IMR-90 (cell line): ENCODE measurements around the gene GCGR. TPM values are rescaled to one million over a fixed set of nuclear protein-coding genes. Genes with fewer than 3 reads are reported as not detected.

ENCODE experiments used
- ATAC-seq: fragments of 200-7000 bp; cut with Tn5 transposase; 2 replicates; pipeline ENCODE4 v1.9.1; 2020; ENCODE audit warnings: low read depth, mild to moderate bottlenecking, moderate library complexity
- BruUV-seq: library from RNA; stranded (reverse); fragments of 400-500 nt; replicated peaks from 2 replicates; lab custom pipeline; 2021; lab: Mats Ljungman, UMichigan
- CTCF ChIA-PET: fragments of 300-600 bp; formaldehyde crosslinking; extraction: SDS; loops from one replicate; lab custom pipeline; 2021; ENCODE audit warnings: antibody characterized with exemption; lab: Yijun Ruan, JAX
- POLR2A ChIA-PET: fragments of 300-600 bp; sonication (Branson Sonifier 250); formaldehyde crosslinking; loops from one replicate; lab custom pipeline; 2022; ENCODE audit warnings: antibody characterized with exemption; ENCODE audit not compliant: unreplicated experiment; lab: Charles Lee
- DNase-seq: peaks from one replicate; pipeline ENCODE4 v3.0.0; 2013
- H2AFZ ChIP-seq: replicated peaks from 2 replicates; pipeline ENCODE3; 2013; ENCODE audit warnings: low read length, mild to moderate bottlenecking; ENCODE audit not compliant: poor library complexity
- H2AK5ac ChIP-seq: 2 replicates; pipeline ENCODE4 v1.6.1; 2013; ENCODE audit warnings: low read depth, low read length, inconsistent platforms
- H2AK9ac ChIP-seq: replicated peaks from 2 replicates; pipeline ENCODE3; 2013; ENCODE audit warnings: mild to moderate bottlenecking, low read depth, low read length, moderate library complexity; ENCODE audit not compliant: poor library complexity
- H2BK120ac ChIP-seq: 2 replicates; pipeline ENCODE4 v1.6.1; 2013; ENCODE audit warnings: low read depth, low read length, inconsistent platforms
- H2BK15ac ChIP-seq: 3 replicates; pipeline ENCODE4 v1.6.1; 2013; ENCODE audit warnings: low read depth, low read length, inconsistent platforms
- H2BK20ac ChIP-seq: 2 replicates; pipeline ENCODE4 v1.6.1; 2013; ENCODE audit warnings: low read depth, mild to moderate bottlenecking, inconsistent platforms, low read length, moderate library complexity
- H2BK5ac ChIP-seq: 2 replicates; pipeline ENCODE4 v1.6.1; 2013; ENCODE audit warnings: mild to moderate bottlenecking, low read depth, low read length, inconsistent platforms; ENCODE audit not compliant: poor library complexity, severe bottlenecking
- H3K14ac ChIP-seq: replicated peaks from 2 replicates; pipeline ENCODE4 v1.6.1; 2013; ENCODE audit warnings: low read depth, low read length, inconsistent platforms
- H3K18ac ChIP-seq: 2 replicates; pipeline ENCODE4 v1.6.1; 2013; ENCODE audit warnings: low read depth, low read length, control low read depth
- H3K23ac ChIP-seq: 2 replicates; pipeline ENCODE4 v1.6.1; 2013; ENCODE audit warnings: low read depth, low read length, inconsistent platforms
- H3K27ac ChIP-seq: 2 replicates; pipeline ENCODE4 v1.5.1; 2013; ENCODE audit warnings: mild to moderate bottlenecking, control low read depth, low read length; ENCODE audit not compliant: insufficient read depth
- H3K27me3 ChIP-seq: 2 replicates; pipeline ENCODE4 v1.6.1; 2013; ENCODE audit warnings: low read length; ENCODE audit not compliant: control insufficient read depth, insufficient read depth
- H3K36me3 ChIP-seq: 2 replicates; pipeline ENCODE4 v1.6.1; 2013; ENCODE audit warnings: low read length, mixed read lengths; ENCODE audit not compliant: control insufficient read depth, insufficient read depth
- H3K4ac ChIP-seq: 2 replicates; pipeline ENCODE4 v1.6.1; 2013; ENCODE audit warnings: low read depth, low read length, inconsistent platforms
- H3K4me1 ChIP-seq: 2 replicates; pipeline ENCODE4 v1.6.1; 2013; ENCODE audit warnings: low read length, mixed read lengths; ENCODE audit not compliant: control insufficient read depth, insufficient read depth
- H3K4me2 ChIP-seq: 2 replicates; pipeline ENCODE4 v1.6.1; 2013; ENCODE audit warnings: low read depth, mild to moderate bottlenecking, control low read depth, low read length, moderate library complexity
- H3K4me3 ChIP-seq: 2 replicates; pipeline ENCODE4 v1.5.1; 2013; ENCODE audit warnings: low read depth, mild to moderate bottlenecking, control low read depth, low read length, moderate library complexity; ENCODE audit not compliant: insufficient read depth
- H3K56ac ChIP-seq: 2 replicates; pipeline ENCODE4 v1.6.1; 2013; ENCODE audit warnings: low read length, inconsistent platforms; ENCODE audit not compliant: insufficient read depth; ENCODE audit errors: extremely low read depth
- H3K79me1 ChIP-seq, 2 experiments: 2 replicates each; pipeline ENCODE4 v1.6.1; 2013; ENCODE audit warnings: low read length in 2 of 2, inconsistent platforms in 1 of 2, low read depth in 1 of 2
- H3K9ac ChIP-seq: 2 replicates; pipeline ENCODE4 v1.6.1; 2013; ENCODE audit warnings: low read depth, low read length, control low read depth
- H3K9me1 ChIP-seq: 2 replicates; pipeline ENCODE4 v1.6.1; 2013; ENCODE audit warnings: low read length, inconsistent platforms; ENCODE audit not compliant: insufficient read depth
- H3K9me3 ChIP-seq: 2 replicates; pipeline ENCODE4 v1.6.1; 2013; ENCODE audit warnings: low read length; ENCODE audit not compliant: control insufficient read depth, insufficient read depth
- H4K20me1 ChIP-seq: 2 replicates; pipeline ENCODE4 v1.6.1; 2013; ENCODE audit warnings: low read length, inconsistent platforms; ENCODE audit not compliant: insufficient read depth
- H4K5ac ChIP-seq: 2 replicates; pipeline ENCODE4 v1.6.1; 2013; ENCODE audit warnings: mild to moderate bottlenecking, low read depth, low read length, control low read depth
- H4K8ac ChIP-seq, 2 experiments: 2 replicates each; pipeline ENCODE4 v1.6.1; 2013; ENCODE audit warnings: low read depth in 2 of 2, low read length in 2 of 2, control low read depth in 1 of 2, inconsistent platforms in 1 of 2
- H4K91ac ChIP-seq: 2 replicates; pipeline ENCODE4 v1.6.1; 2013; ENCODE audit warnings: low read depth, low read length, inconsistent platforms; ENCODE audit not compliant: insufficient read depth
- BHLHE40 ChIP-seq: fragments of 150-350 bp; IDR thresholded peaks from 2 replicates; pipeline ENCODE4 v1.6.1; 2016; ENCODE audit warnings: mild to moderate bottlenecking, low read depth, low read length
- CHD1 ChIP-seq: IDR thresholded peaks from 2 replicates; pipeline ENCODE4 v1.6.1; 2012; ENCODE audit warnings: low read depth, low read length, improper control_type of control experiment
- CTCF ChIP-seq: conservative IDR thresholded peaks from 2 replicates; pipeline ENCODE4 v1.5.1; 2012; ENCODE audit warnings: mild to moderate bottlenecking, low read depth, low read length, improper control_type of control experiment
- FOS ChIP-seq: fragments of 150-350 bp; IDR thresholded peaks from 2 replicates; pipeline ENCODE4 v1.6.1; 2016; ENCODE audit warnings: low read depth, low read length
- MAZ ChIP-seq: IDR thresholded peaks from 2 replicates; pipeline ENCODE4 v1.6.1; 2012; ENCODE audit warnings: low read depth, mild to moderate bottlenecking, low read length, improper control_type of control experiment, moderate library complexity, borderline replicate concordance
- MXI1 ChIP-seq: IDR thresholded peaks from 2 replicates; pipeline ENCODE4 v1.6.1; 2012; ENCODE audit warnings: low read depth, mild to moderate bottlenecking, low read length, moderate library complexity, borderline replicate concordance
- NFE2L2 ChIP-seq: fragments of 150-350 bp; IDR thresholded peaks from 2 replicates; pipeline ENCODE4 v1.6.1; 2016; ENCODE audit warnings: low read depth, mild to moderate bottlenecking, low read length
- POLR2A ChIP-seq: IDR thresholded peaks from 2 replicates; pipeline ENCODE4 v1.6.1; 2012; ENCODE audit warnings: mild to moderate bottlenecking, low read depth, low read length
- RAD21 ChIP-seq: IDR thresholded peaks from 2 replicates; pipeline ENCODE4 v1.6.1; 2012; ENCODE audit warnings: low read length, improper control_type of control experiment
- RCOR1 ChIP-seq: IDR thresholded peaks from 2 replicates; pipeline ENCODE4 v1.6.1; 2012; ENCODE audit warnings: mild to moderate bottlenecking, low read length, improper control_type of control experiment; ENCODE audit not compliant: insufficient replicate concordance
- RFX5 ChIP-seq: IDR thresholded peaks from 2 replicates; pipeline ENCODE4 v1.8.0; 2012; ENCODE audit warnings: low read depth, mild to moderate bottlenecking, low read length, moderate library complexity
- SMC3 ChIP-seq: fragments of 150-350 bp; IDR thresholded peaks from 2 replicates; pipeline ENCODE4 v1.6.1; 2016; ENCODE audit warnings: low read depth, mild to moderate bottlenecking, antibody characterized with exemption, low read length, moderate library complexity
- WGBS, 2 experiments: methylation state at CpG; one replicate each; pipeline versions ENCODE4 v1.1.5 to v1.1.7; 2013; ENCODE audit warnings: missing lambda C conversion rate in 2 of 2; ENCODE audit not compliant: insufficient read length in 1 of 2; ENCODE audit errors: extremely low coverage in 2 of 2; 5-methylcytosine and 5-hydroxymethylcytosine counted together
- dilution Hi-C: fragments of 300-500 bp; cut with HindIII; formaldehyde crosslinking; loops from one replicate; pipeline ENCODE4 v1.14.3; 2018; ENCODE audit warnings: low sequenced_read_pairs; ENCODE audit not compliant: unreplicated experiment
- in situ Hi-C: fragments of 300-500 bp; cut with MboI; formaldehyde crosslinking; loops from 3 replicates; pipeline ENCODE4 v1.14.3; 2019; ENCODE audit warnings: low sequenced_read_pairs, inconsistent platforms, mixed read lengths
- intact Hi-C: fragments of 100-400 bp; cut with micrococcal nuclease; formaldehyde crosslinking; loops from 2 replicates; pipeline ENCODE4 v1.10.0; 2022
- polyA plus RNA-seq, 3 experiments: library from polyadenylated mRNA; depleted of rRNA; stranded (reverse); fragments of >200 nt; gene quantifications; 2 replicates each; pipeline ENCODE4 v1.2.3, GENCODE V29; 2012; ENCODE audit warnings: low replicate concordance in 1 of 3
- total RNA-seq: library from RNA; depleted of rRNA; stranded (reverse); fragments of >200 nt; gene quantifications from 2 replicates; pipeline ENCODE4 v1.2.3, GENCODE V29; 2012
- TF ChIP-seq, protein P1 (sequence below): fragments of 150-350 bp; IDR thresholded peaks from 2 replicates; pipeline ENCODE4 v1.6.1; 2017; ENCODE audit warnings: mild to moderate bottlenecking, antibody characterized with exemption, low read length, low read depth

The GCGR gene
- total and polyA plus RNA-seq, 2 of the 4 experiments (the other 2 are of a cell fraction): not detected

- no peak for TF ChIP-seq RFX5
These were observed 8.8 kb downstream of the GCGR start (continued) for GRCh38 chr17:81812571-81813370.

DNA sequence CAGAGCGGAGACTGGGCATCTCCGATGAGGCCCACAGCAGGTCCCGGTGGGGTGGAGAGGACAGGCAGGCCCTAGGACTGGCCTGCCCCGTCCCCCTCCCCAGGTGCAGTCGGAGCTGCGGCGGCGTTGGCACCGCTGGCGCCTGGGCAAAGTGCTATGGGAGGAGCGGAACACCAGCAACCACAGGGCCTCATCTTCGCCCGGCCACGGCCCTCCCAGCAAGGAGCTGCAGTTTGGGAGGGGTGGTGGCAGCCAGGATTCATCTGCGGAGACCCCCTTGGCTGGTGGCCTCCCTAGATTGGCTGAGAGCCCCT lies 9.4 kb downstream of the GCGR start:
- 91% methylated on average over 4 of the region's 15 CpGs; no CpG with 5 or more reads in 1 of the 2 experiments for WGBS, 2 experiments
- Histone ChIP-seq H2BK20ac (no peak overlapping the region), H2BK5ac (no peak overlapping the region), H3K4me2 (no peak overlapping the region), H3K36me3 (no peaks in the 10 kb centered on the region), H4K91ac (no peak overlapping the region), H3K14ac (no peak overlapping the region), H3K56ac (no peak overlapping the region), H3K9ac (no peak overlapping the region), H3K9me3 (peaks cover 3% of the 10 kb centered on the region; the same call in 1 of the 2 replicates), H2BK15ac (no peak overlapping the region), H3K79me1 (no peaks in the 10 kb centered on the region), H3K4ac (no peak overlapping the region), H2BK120ac (no peak overlapping the region), H3K4me1 (peaks cover 9% of the 10 kb centered on the region; the same call in 1 of the 2 replicates), H4K8ac (no peak overlapping the region), H2AFZ (no peak overlapping the region), H3K27me3 (peaks cover 27% of the 10 kb centered on the region; the same call in 1 of the 2 replicates), H3K9me1 (0 out of 2 replicates have a peak, but pooled peaks cover 4% of the 10 kb centered on the region), H4K20me1 (no peaks in the 10 kb centered on the region; the same call in 1 of the 2 replicates), H4K5ac (no peak overlapping the region), H2AK9ac (no peak overlapping the region), H3K4me3 (no peak overlapping the region), H3K23ac (no peak overlapping the region), H3K27ac (no peak overlapping the region), H2AK5ac (no peak overlapping the region), H3K18ac (no peak overlapping the region)
- ChIA-PET POLR2A (no interaction called here), CTCF (no interaction called here)
- TF ChIP-seq NFE2L2 (no peak), MXI1 (no peak), RCOR1 (no peak), MAZ (no peak), RAD21 (no peak), CTCF (no peak), BHLHE40 (no peak), POLR2A (no peak), SMC3 (no peak), FOS (no peak), CHD1 (no peak)
- TF ChIP-seq, protein P1, sequence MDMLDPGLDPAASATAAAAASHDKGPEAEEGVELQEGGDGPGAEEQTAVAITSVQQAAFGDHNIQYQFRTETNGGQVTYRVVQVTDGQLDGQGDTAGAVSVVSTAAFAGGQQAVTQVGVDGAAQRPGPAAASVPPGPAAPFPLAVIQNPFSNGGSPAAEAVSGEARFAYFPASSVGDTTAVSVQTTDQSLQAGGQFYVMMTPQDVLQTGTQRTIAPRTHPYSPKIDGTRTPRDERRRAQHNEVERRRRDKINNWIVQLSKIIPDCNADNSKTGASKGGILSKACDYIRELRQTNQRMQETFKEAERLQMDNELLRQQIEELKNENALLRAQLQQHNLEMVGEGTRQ: no peak
- no peak for ATAC-seq
- DNase-seq: no peak
- in situ Hi-C loops (no loop called here), intact Hi-C loops (no loop called here), dilution Hi-C loops (no loop called here)
- BruUV-seq: no TSS peak
